Peyer's patch (tissue), 4 donors: ENCODE measurements around the gene RSRC1. TPM values are rescaled to one million over a fixed set of nuclear protein-coding genes. Genes with fewer than 3 reads are reported as not detected.

ENCODE experiments used
- DNase-seq, 3 donors: peaks; one replicate each; pipeline ENCODE4 v3.0.0-alpha.2; 2017 to 2019
- H3K27ac ChIP-seq, 4 donors: fragments of 200-600 bp; sonication (generic); one replicate each; pipeline ENCODE4 v1.5.1; 2016 to 2019
- H3K27me3 ChIP-seq, 2 donors: fragments of 200-600 bp; sonication (generic); one replicate each; pipeline ENCODE4 v1.5.1; 2019
- H3K36me3 ChIP-seq, 3 donors: fragments of 200-600 bp; sonication (generic); one replicate each; pipeline ENCODE4 v1.5.1; 2016 to 2019
- H3K4me1 ChIP-seq, 4 donors: fragments of 200-600 bp; sonication (generic); one replicate each; pipeline ENCODE4 v1.5.1; 2016 to 2019
- H3K4me3 ChIP-seq, 4 donors: fragments of 200-600 bp; sonication (generic); 1 replicate in 3 of 4; 2 replicates in 1 of 4; pipeline ENCODE4 v1.5.1; 2016 to 2019; ENCODE audit warnings: mild to moderate bottlenecking in 1 of 4
- H3K9me3 ChIP-seq, 4 donors: fragments of 200-600 bp; sonication (generic); one replicate each; pipeline ENCODE4 v1.5.1; 2016 to 2019; ENCODE audit warnings: mild to moderate bottlenecking in 1 of 4
- POLR2A ChIP-seq, 2 donors: fragments of 450-650 bp; IDR thresholded peaks; one replicate each; pipeline ENCODE4 v1.5.1; 2017; ENCODE audit warnings: antibody characterized with exemption in 2 of 2, mild to moderate bottlenecking in 2 of 2, moderate library complexity in 2 of 2
- total RNA-seq, 4 donors: library from RNA; depleted of rRNA; stranded (reverse); fragments of >200 nt; gene quantifications; one replicate each; pipeline ENCODE4 v1.1.0, GENCODE V29; 2016
- TF ChIP-seq, protein P1 (sequence below), 6 experiments: fragments of 450-650 bp in 4 of 6; fragments of 200-600 bp in 2 of 6; sonication (generic) in 1 of 6; IDR thresholded peaks; one replicate each; pipeline ENCODE4 v1.5.1; 2017 to 2019; ENCODE audit warnings: antibody characterized with exemption in 6 of 6, mild to moderate bottlenecking in 3 of 6, moderate library complexity in 1 of 6

RSRC1 gene
- total RNA-seq, 4 donors from 2014 or later, result 12.4 to 152 (median 29.4) TPM

DNA sequence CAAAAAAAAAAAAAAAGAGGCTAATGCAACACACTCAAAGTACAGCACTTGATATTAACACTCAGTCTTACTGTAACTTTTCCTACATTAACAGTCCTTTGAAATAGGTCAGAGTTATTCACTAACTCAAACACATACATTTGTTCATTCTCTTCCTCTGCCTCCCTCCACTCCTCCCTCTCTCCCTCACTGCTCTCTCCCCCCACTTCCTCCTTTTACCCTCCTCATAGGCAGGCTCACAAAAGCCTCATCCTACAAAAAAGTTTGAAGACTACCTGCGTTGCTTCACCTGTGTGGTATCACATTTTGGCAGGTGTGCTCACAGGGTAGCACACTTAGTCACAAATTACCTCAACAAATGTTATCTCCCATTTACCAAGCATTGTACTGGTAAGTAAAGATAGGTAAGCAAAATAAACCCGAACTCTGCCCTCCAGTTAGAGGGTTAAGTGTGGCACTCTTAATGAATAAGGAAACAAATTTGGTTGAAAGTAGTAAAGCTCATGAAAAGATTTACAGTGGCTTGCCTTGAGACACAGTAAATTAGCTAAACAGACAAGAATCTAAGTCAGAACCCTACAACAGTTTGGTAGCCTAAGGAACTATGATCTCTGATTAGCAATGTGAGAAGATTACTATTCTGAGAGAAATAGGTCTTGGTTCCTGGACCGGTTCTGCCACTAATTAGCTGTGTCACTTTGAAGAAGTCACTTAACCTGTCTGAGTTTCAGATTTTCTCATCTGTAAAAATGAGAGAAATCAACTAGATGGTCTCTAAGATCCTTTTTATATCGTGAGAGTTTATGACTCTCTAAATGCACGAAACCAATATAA lies 310.1 kb downstream of the RSRC1 start:
- no peaks in the 10 kb centered on the region for H3K9me3 ChIP-seq
- no peak overlapping the region for H3K4me3 ChIP-seq
- no peak for DNase-seq
- H3K27me3 ChIP-seq, result no peaks in the 10 kb centered on the region
- no peak overlapping the region for H3K27ac ChIP-seq
- H3K36me3 ChIP-seq, result no peaks in the 10 kb centered on the region
- TF ChIP-seq, protein P1, sequence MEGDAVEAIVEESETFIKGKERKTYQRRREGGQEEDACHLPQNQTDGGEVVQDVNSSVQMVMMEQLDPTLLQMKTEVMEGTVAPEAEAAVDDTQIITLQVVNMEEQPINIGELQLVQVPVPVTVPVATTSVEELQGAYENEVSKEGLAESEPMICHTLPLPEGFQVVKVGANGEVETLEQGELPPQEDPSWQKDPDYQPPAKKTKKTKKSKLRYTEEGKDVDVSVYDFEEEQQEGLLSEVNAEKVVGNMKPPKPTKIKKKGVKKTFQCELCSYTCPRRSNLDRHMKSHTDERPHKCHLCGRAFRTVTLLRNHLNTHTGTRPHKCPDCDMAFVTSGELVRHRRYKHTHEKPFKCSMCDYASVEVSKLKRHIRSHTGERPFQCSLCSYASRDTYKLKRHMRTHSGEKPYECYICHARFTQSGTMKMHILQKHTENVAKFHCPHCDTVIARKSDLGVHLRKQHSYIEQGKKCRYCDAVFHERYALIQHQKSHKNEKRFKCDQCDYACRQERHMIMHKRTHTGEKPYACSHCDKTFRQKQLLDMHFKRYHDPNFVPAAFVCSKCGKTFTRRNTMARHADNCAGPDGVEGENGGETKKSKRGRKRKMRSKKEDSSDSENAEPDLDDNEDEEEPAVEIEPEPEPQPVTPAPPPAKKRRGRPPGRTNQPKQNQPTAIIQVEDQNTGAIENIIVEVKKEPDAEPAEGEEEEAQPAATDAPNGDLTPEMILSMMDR (IDR thresholded peaks at IDR 0.05), result no peak
- no peaks in the 10 kb centered on the region for H3K4me1 ChIP-seq

DNA sequence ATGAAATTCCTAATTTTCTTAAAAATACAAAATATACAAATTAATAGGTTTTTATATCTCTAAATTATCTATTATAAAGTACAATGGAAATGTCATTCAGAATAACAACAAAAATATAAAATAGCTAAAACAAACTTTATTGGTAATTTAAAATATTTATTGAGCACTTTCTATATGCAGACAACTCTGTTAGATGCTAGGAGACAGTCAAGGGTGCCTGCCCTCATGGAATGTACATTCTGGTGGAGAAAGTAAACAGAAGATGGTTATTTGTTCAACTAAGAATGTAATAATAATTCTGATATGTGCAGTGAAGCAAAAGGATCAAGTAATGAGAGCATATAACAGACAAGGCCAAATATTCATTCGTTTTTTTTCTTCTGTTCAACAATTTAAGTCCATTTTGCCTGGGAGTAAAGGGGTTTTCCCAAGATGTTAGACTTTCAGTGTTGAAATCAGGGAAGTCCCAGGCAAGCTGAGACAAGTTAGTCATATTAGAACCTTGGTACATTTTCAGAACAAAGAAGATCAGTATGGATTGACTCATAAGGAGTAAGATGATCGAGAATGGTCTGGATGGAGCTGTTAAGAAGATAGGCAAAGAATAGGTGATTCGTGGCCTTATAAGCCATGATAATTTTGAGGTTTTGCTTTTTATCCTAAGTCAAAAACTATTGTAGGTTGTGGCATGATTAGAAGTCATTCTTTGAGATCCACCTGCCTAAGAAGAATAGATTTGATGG lies 310.9 kb downstream of the RSRC1 start:
- TF ChIP-seq, protein P1 (IDR thresholded peaks at IDR 0.05), result no peak
- TF ChIP-seq POLR2A (IDR thresholded peaks at IDR 0.05), result no peak
- no peaks in the 10 kb centered on the region for H3K27me3 ChIP-seq
- no peak for DNase-seq

GRCh38 chr3:158430448-158430847 lies 320.6 kb downstream of the RSRC1 start:
- H3K27me3 ChIP-seq, result no peaks in the 10 kb centered on the region
- no peak overlapping the region for H3K4me3 ChIP-seq
- H3K9me3 ChIP-seq, result no peaks in the 10 kb centered on the region
- TF ChIP-seq, protein P1 (IDR thresholded peaks at IDR 0.05), result no peak
- TF ChIP-seq POLR2A (IDR thresholded peaks at IDR 0.05), result no peak
- DNase-seq, result no peak
- H3K36me3 ChIP-seq, result no peaks in the 10 kb centered on the region
- H3K27ac ChIP-seq, result no peak overlapping the region
- no peaks in the 10 kb centered on the region for H3K4me1 ChIP-seq

More for the DNA sequence above, 310.9 kb downstream of the RSRC1 start:
- H3K4me1 ChIP-seq, result no peaks in the 10 kb centered on the region
- H3K9me3 ChIP-seq, result no peaks in the 10 kb centered on the region
- no peak overlapping the region for H3K4me3 ChIP-seq
- H3K36me3 ChIP-seq, result no peaks in the 10 kb centered on the region
- H3K27ac ChIP-seq, result no peak overlapping the region

DNA sequence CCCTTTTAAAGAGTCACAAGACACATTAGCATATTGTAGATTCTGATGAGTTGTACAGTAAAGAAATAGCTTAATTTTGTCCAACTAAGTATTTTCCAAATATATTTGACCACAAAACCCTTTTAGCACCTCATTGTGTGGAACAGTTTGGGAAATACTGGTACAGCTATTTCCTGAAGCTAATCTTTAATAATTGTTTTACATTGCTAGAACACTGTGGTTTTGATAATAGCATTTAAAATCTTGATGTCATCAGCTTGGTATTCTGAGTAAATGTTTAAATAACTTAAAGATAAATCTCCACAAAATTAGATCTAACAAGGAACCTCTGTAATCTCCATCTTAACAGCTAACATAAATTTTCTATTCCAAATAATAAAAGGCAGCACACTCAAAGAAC lies 321.1 kb downstream of the RSRC1 start:
- Histone ChIP-seq H3K36me3 (no peaks in the 10 kb centered on the region), H3K27me3 (no peaks in the 10 kb centered on the region), H3K4me1 (no peaks in the 10 kb centered on the region), H3K27ac (no peak overlapping the region), H3K4me3 (no peak overlapping the region), H3K9me3 (no peaks in the 10 kb centered on the region)
- no peak for TF ChIP-seq POLR2A (IDR thresholded peaks at IDR 0.05)
- TF ChIP-seq, protein P1 (IDR thresholded peaks at IDR 0.05), result no peak
- DNase-seq, result no peak

GRCh38 chr3:158431829-158432228 lies 321.9 kb downstream of the RSRC1 start:
- no peak overlapping the region for H3K27ac ChIP-seq
- no peaks in the 10 kb centered on the region for H3K27me3 ChIP-seq
- H3K4me1 ChIP-seq, result no peaks in the 10 kb centered on the region
- no peaks in the 10 kb centered on the region for H3K36me3 ChIP-seq
- no peak overlapping the region for H3K4me3 ChIP-seq
- no peaks in the 10 kb centered on the region for H3K9me3 ChIP-seq
- no peak for TF ChIP-seq POLR2A (IDR thresholded peaks at IDR 0.05)
- TF ChIP-seq, protein P1 (IDR thresholded peaks at IDR 0.05), result no peak
- no peak for DNase-seq
